H1 (cell line): Measurements from ENCODE around the gene GAB2. TPM values are rescaled to one million over a fixed set of nuclear protein-coding genes. Genes with fewer than 3 reads are reported as not detected.

ENCODE experiments used
- CTCF ChIA-PET: fragments of 300-600 bp; sonication (Branson Sonifier 250); formaldehyde crosslinking; loops from one replicate; lab custom pipeline; 2021; ENCODE audit not compliant: partially characterized antibody; lab: Charles Lee
- POLR2A ChIA-PET: fragments of 300-600 bp; sonication (Branson Sonifier 250); formaldehyde crosslinking; loops from one replicate; lab custom pipeline; 2021; ENCODE audit warnings: inconsistent platforms; ENCODE audit not compliant: partially characterized antibody; lab: Charles Lee
- DNase-seq, 2 experiments: peaks; one replicate each; pipeline versions ENCODE4 v3.0.0 to v3.0.0-alpha.2; 2010 to 2022; ENCODE audit warnings: low spot score in 2 of 2, low read depth in 1 of 2, mixed read lengths in 1 of 2
- FAIRE-seq: peaks from 2 replicates; lab custom pipeline; 2011; peaks lifted over from hg19 to GRCh38; lab: Jason Lieb, UNC
- H2AFZ ChIP-seq: 2 replicates; pipeline ENCODE4 v1.8.1; 2012; ENCODE audit warnings: low read length, inconsistent platforms
- H2AK5ac ChIP-seq: 2 replicates; pipeline ENCODE4 v1.6.1; 2013; ENCODE audit warnings: low read depth, low read length
- H2BK120ac ChIP-seq: replicated peaks from 2 replicates; pipeline ENCODE3; 2013; ENCODE audit warnings: low read depth, low read length, inconsistent platforms
- H2BK12ac ChIP-seq: 2 replicates; pipeline ENCODE4 v1.6.1; 2013; ENCODE audit warnings: low read depth, low read length
- H2BK15ac ChIP-seq: 2 replicates; pipeline ENCODE4 v1.6.1; 2013; ENCODE audit warnings: low read length
- H2BK20ac ChIP-seq: 2 replicates; pipeline ENCODE4 v1.6.1; 2013; ENCODE audit warnings: low read length
- H2BK5ac ChIP-seq: 2 replicates; pipeline ENCODE4 v1.6.1; 2013; ENCODE audit warnings: low read depth, low read length
- H3K14ac ChIP-seq: 2 replicates; pipeline ENCODE4 v1.6.1; 2013; ENCODE audit warnings: inconsistent platforms; ENCODE audit not compliant: insufficient read length
- H3K18ac ChIP-seq: 2 replicates; pipeline ENCODE4 v1.6.1; 2013; ENCODE audit warnings: low read length; ENCODE audit errors: extremely low read depth
- H3K23ac ChIP-seq: 2 replicates; pipeline ENCODE4 v1.6.1; 2013; ENCODE audit warnings: inconsistent platforms; ENCODE audit not compliant: insufficient read length
- H3K23me2 ChIP-seq: 2 replicates; pipeline ENCODE4 v1.6.1; 2013; ENCODE audit warnings: low read depth, low read length
- H3K27ac ChIP-seq: 2 replicates; pipeline ENCODE4 v1.6.1; 2011; ENCODE audit warnings: low read depth, low read length, inconsistent platforms
- H3K27me3 ChIP-seq, 4 experiments: replicated peaks in 1 of 4; 1 replicate in 1 of 4; 2 replicates in 3 of 4; pipeline versions ENCODE4 v1.6.1 to v1.8.1; 2011 to 2013; ENCODE audit warnings: low read length in 3 of 4, mild to moderate bottlenecking in 3 of 4, inconsistent platforms in 2 of 4, mixed read lengths in 2 of 4, moderate library complexity in 1 of 4; ENCODE audit not compliant: control insufficient read depth in 3 of 4, insufficient read depth in 3 of 4; ENCODE audit errors: extremely low read depth in 1 of 4
- H3K36me3 ChIP-seq, 4 experiments: 2 replicates each; pipeline versions ENCODE4 v1.6.1 to v1.8.1; 2011 to 2013; ENCODE audit warnings: mild to moderate bottlenecking in 4 of 4, low read length in 3 of 4, moderate library complexity in 2 of 4, control low read depth in 1 of 4, inconsistent platforms in 1 of 4; ENCODE audit not compliant: insufficient read depth in 4 of 4, control insufficient read depth in 2 of 4
- H3K4ac ChIP-seq: replicated peaks from 2 replicates; pipeline ENCODE3; 2013; ENCODE audit warnings: low read length, low read depth, mixed read lengths, inconsistent platforms; ENCODE audit not compliant: insufficient read length
- H3K4me1 ChIP-seq, 4 experiments: replicated peaks in 1 of 4; 1 replicate in 1 of 4; 2 replicates in 3 of 4; pipeline versions ENCODE4 v1.6.1 to v1.8.1; 2011 to 2013; ENCODE audit warnings: low read length in 3 of 4, inconsistent platforms in 2 of 4, mixed read lengths in 1 of 4; ENCODE audit not compliant: insufficient read depth in 4 of 4, control insufficient read depth in 3 of 4
- H3K4me2 ChIP-seq, 2 experiments: 2 replicates each; pipeline versions ENCODE4 v1.6.1 to v1.8.1; 2011 to 2013; ENCODE audit warnings: low read depth in 2 of 2, low read length in 2 of 2, control low read depth in 1 of 2, inconsistent platforms in 1 of 2, mild to moderate bottlenecking in 1 of 2; ENCODE audit not compliant: insufficient read depth in 1 of 2
- H3K4me3 ChIP-seq, 4 experiments: fragments of 200-600, 300-600 bp in 1 of 4; sonication (generic), shearing (Covaris generic), sonication (Bioruptor Twin) in 1 of 4; 2 replicates each; pipeline versions ENCODE4 v1.5.1 to v1.8.1; 2011 to 2016; ENCODE audit warnings: low read length in 4 of 4, low read depth in 3 of 4, control low read depth in 2 of 4, inconsistent platforms in 2 of 4, mild to moderate bottlenecking in 2 of 4, mixed read lengths in 1 of 4, moderate library complexity in 1 of 4; ENCODE audit not compliant: insufficient read depth in 2 of 4; ENCODE audit errors: extremely low read depth in 1 of 4
- H3K56ac ChIP-seq: replicated peaks from 2 replicates; pipeline ENCODE3; 2013; ENCODE audit warnings: low read depth, mild to moderate bottlenecking, mixed read lengths, low read length, inconsistent platforms; ENCODE audit not compliant: insufficient read length
- H3K79me1 ChIP-seq: 2 replicates; pipeline ENCODE4 v1.6.1; 2013; ENCODE audit warnings: low read depth, low read length, control low read depth
- H3K79me2 ChIP-seq, 2 experiments: 2 replicates each; pipeline versions ENCODE4 v1.6.1 to v1.8.1; 2012 to 2013; ENCODE audit warnings: low read length in 2 of 2, mild to moderate bottlenecking in 2 of 2, inconsistent platforms in 1 of 2; ENCODE audit not compliant: insufficient read depth in 2 of 2, control insufficient read depth in 1 of 2
- H3K9ac ChIP-seq, 4 experiments: replicated peaks in 1 of 4; 1 replicate in 1 of 4; 2 replicates in 3 of 4; pipeline versions ENCODE4 v1.6.1 to v1.8.1; 2011 to 2013; ENCODE audit warnings: low read depth in 3 of 4, low read length in 3 of 4, control low read depth in 2 of 4, mild to moderate bottlenecking in 2 of 4, moderate library complexity in 2 of 4, inconsistent platforms in 1 of 4; ENCODE audit errors: extremely low read depth in 1 of 4
- H3K9me3 ChIP-seq, 2 experiments: 2 replicates each; pipeline versions ENCODE4 v1.6.1 to v1.8.1; 2012 to 2013; ENCODE audit warnings: mild to moderate bottlenecking in 2 of 2, moderate library complexity in 2 of 2, control low read depth in 1 of 2, inconsistent platforms in 1 of 2, low read depth in 1 of 2, low read length in 1 of 2, mixed read lengths in 1 of 2; ENCODE audit not compliant: insufficient read depth in 2 of 2
- H4K20me1 ChIP-seq, 2 experiments: replicated peaks in 1 of 2; 2 replicates each; pipeline versions ENCODE3 to v1.8.1; 2011 to 2013; ENCODE audit warnings: inconsistent platforms in 2 of 2, low read length in 2 of 2, mild to moderate bottlenecking in 1 of 2; ENCODE audit not compliant: insufficient read depth in 2 of 2, control insufficient read depth in 1 of 2
- H4K5ac ChIP-seq: 2 replicates; pipeline ENCODE4 v1.6.1; 2013; ENCODE audit warnings: low read length, low read depth, mixed read lengths, inconsistent platforms; ENCODE audit not compliant: insufficient read length
- H4K8ac ChIP-seq: 2 replicates; pipeline ENCODE4 v1.8.0; 2013; ENCODE audit warnings: mild to moderate bottlenecking, moderate library complexity, low read length, inconsistent platforms; ENCODE audit not compliant: insufficient read depth; ENCODE audit errors: extremely low read depth
- H4K91ac ChIP-seq: replicated peaks from 2 replicates; pipeline ENCODE3; 2013; ENCODE audit warnings: low read length, mixed read lengths, inconsistent platforms; ENCODE audit not compliant: insufficient read length
- BRCA1 ChIP-seq: IDR thresholded peaks from 2 replicates; pipeline ENCODE4 v1.6.1; 2012; ENCODE audit warnings: low read depth, low read length, improper control_type of control experiment
- CTBP2 ChIP-seq: IDR thresholded peaks from 2 replicates; pipeline ENCODE4 v1.7.0; 2011; ENCODE audit warnings: borderline replicate concordance, mild to moderate bottlenecking, moderate library complexity, mixed read lengths, low read length; ENCODE audit not compliant: insufficient read depth, insufficient read length
- GTF2F1 ChIP-seq: IDR thresholded peaks from 2 replicates; pipeline ENCODE4 v1.6.1; 2012; ENCODE audit warnings: low read depth, low read length, improper control_type of control experiment, borderline replicate concordance
- HDAC6 ChIP-seq: IDR thresholded peaks from one replicate; pipeline ENCODE4 v1.7.1; 2012; ENCODE audit warnings: low read depth, mild to moderate bottlenecking, inconsistent platforms, low read length, moderate library complexity
- JUN ChIP-seq: IDR thresholded peaks from 2 replicates; pipeline ENCODE4 v1.6.1; 2011; ENCODE audit warnings: low read depth, mild to moderate bottlenecking, improper control_type of control experiment, low read length
- JUND ChIP-seq: IDR thresholded peaks from 2 replicates; pipeline ENCODE4 v1.6.1; 2011; ENCODE audit warnings: mild to moderate bottlenecking, improper control_type of control experiment, low read length
- KDM4A ChIP-seq: IDR thresholded peaks from one replicate; pipeline ENCODE4 v1.7.1; 2012; ENCODE audit warnings: low read depth, mild to moderate bottlenecking, moderate library complexity, low read length, inconsistent platforms; ENCODE audit not compliant: severe bottlenecking
- NRF1 ChIP-seq: IDR thresholded peaks from 2 replicates; pipeline ENCODE4 v1.6.1; 2011; ENCODE audit warnings: mild to moderate bottlenecking, low read depth, low read length, improper control_type of control experiment
- POU5F1 ChIP-seq: IDR thresholded peaks from 2 replicates; pipeline ENCODE4 v1.6.1; 2011; ENCODE audit warnings: low read depth, mild to moderate bottlenecking, low read length, moderate library complexity
- SAP30 ChIP-seq: fragments of 300-600 bp; sonication (generic); IDR thresholded peaks from 2 replicates; pipeline ENCODE4 v1.7.1; 2012; ENCODE audit warnings: low read length, moderate library complexity, mild to moderate bottlenecking, inconsistent platforms; ENCODE audit not compliant: insufficient read depth, insufficient replicate concordance
- SIRT6 ChIP-seq: IDR thresholded peaks from one replicate; pipeline ENCODE4 v1.7.1; 2012; ENCODE audit warnings: low read length, inconsistent platforms
- YY1 ChIP-seq: IDR thresholded peaks from 2 replicates; pipeline ENCODE4 v1.6.1; 2011; ENCODE audit warnings: low read depth, mild to moderate bottlenecking, low read length
- WGBS, 2 experiments: shearing (Covaris generic) in 1 of 2; methylation state at CpG; one replicate each; pipeline versions ENCODE4 v1.1.6 to v1.1.7; 2013 to 2015; ENCODE audit warnings: low lambda C conversion rate in 2 of 2, mixed read lengths in 2 of 2, inconsistent platforms in 1 of 2, low coverage in 1 of 2, missing lambda C conversion rate in 1 of 2; ENCODE audit not compliant: insufficient replicate concordance in 2 of 2, insufficient coverage in 1 of 2, insufficient read length in 1 of 2; ENCODE audit errors: extremely low coverage in 1 of 2, missing lambda C conversion rate in 1 of 2; 5-methylcytosine and 5-hydroxymethylcytosine counted together
- polyA plus RNA-seq, 7 experiments: library from polyadenylated mRNA; depleted of rRNA in 3 of 7; stranded (reverse) in 5 of 7; unstranded in 2 of 7; fragments of >200 nt in 5 of 7; fragments of 200-250 nt in 2 of 7; gene quantifications; 1 replicate in 5 of 7; 2 replicates in 1 of 7; 4 replicates in 1 of 7; pipeline versions ENCODE4 v1.2.1 to v1.2.3, GENCODE V29; 2011 to 2013; ENCODE audit warnings: missing spikeins in 2 of 7, mixed read lengths in 2 of 7
- total RNA-seq: library from RNA; stranded (reverse); fragmentation: NEBNext Ultra II Directional; extraction: Animal tissue kit (Norgen Biotek cat#: 25700); gene quantifications from 2 replicates; pipeline ENCODE4 v1.2.1, GENCODE V29; 2021

Gene GAB2
- total and polyA plus RNA-seq, 2 of the 8 experiments (the other 6 are each of a cell fraction or from before 2014, with no cell fraction given): 6.3 to 14.0 TPM

GRCh38 chr11:78196661-78197091 is 220.9 kb downstream of the GAB2 start:
- H3K9me3 ChIP-seq: no peaks in the 10 kb centered on the region
- no peak overlapping the region for H4K91ac ChIP-seq
- FAIRE-seq: no peak
- H3K18ac ChIP-seq: no peak overlapping the region
- H3K56ac ChIP-seq: no peak overlapping the region
- no peak overlapping the region for H3K9ac ChIP-seq
- no peak overlapping the region for H3K4me2 ChIP-seq
- no peaks in the 10 kb centered on the region for H3K36me3 ChIP-seq
- no peaks in the 10 kb centered on the region for H3K4me1 ChIP-seq
- H2BK120ac ChIP-seq: no peak overlapping the region
- no peak for TF ChIP-seq BRCA1
- TF ChIP-seq POU5F1: no peak
- no peak for TF ChIP-seq GTF2F1
- TF ChIP-seq KDM4A: no peak
- no peak for TF ChIP-seq YY1
- TF ChIP-seq JUN: no peak
- no peak for TF ChIP-seq SIRT6
- TF ChIP-seq NRF1: no peak
- no peak for TF ChIP-seq JUND
- no peak for TF ChIP-seq SAP30
- TF ChIP-seq CTBP2: no peak
- TF ChIP-seq HDAC6: no peak
- H3K14ac ChIP-seq: no peak overlapping the region
- no peak for DNase-seq
- H2BK20ac ChIP-seq: no peak overlapping the region
- ChIA-PET POLR2A (no interaction called here), CTCF (interaction anchor here (0.6 kb wide), 1 partner anchor 48 kb away, joined by 3 read pairs; no protein-coding TSS in a partner anchor)
- no peak overlapping the region for H3K23ac ChIP-seq
- no peak overlapping the region for H3K27ac ChIP-seq
- H3K23me2 ChIP-seq: no peaks in the 10 kb centered on the region
- H4K5ac ChIP-seq: no peak overlapping the region
- H3K27me3 ChIP-seq: no peaks in the 10 kb centered on the region
- H3K4me3 ChIP-seq: no peak overlapping the region
- no peak overlapping the region for H3K4ac ChIP-seq
- H3K79me2 ChIP-seq: no peaks in the 10 kb centered on the region
- H2BK15ac ChIP-seq: no peak overlapping the region
- no peak overlapping the region for H2AK5ac ChIP-seq
- no peak overlapping the region for H2AFZ ChIP-seq
- H3K79me1 ChIP-seq: no peaks in the 10 kb centered on the region
- 95% methylated on average over 29 of the region's 40 CpGs; no CpG with 5 or more reads in 1 of the 2 experiments for WGBS, 2 experiments
- H4K8ac ChIP-seq: no peak overlapping the region
- H4K20me1 ChIP-seq: peaks cover 3% of the 10 kb centered on the region in 2 experiments
- H2BK12ac ChIP-seq: no peak overlapping the region
- H2BK5ac ChIP-seq: no peak overlapping the region
